GM18507 (cell line): ENCODE measurements around the gene CHODL.

Experiments used
- DNase-seq: peaks from one replicate; pipeline ENCODE4 v3.0.0; 2011; ENCODE audit warnings: low read depth; ENCODE audit not compliant: insufficient read length; ENCODE audit errors: extremely low spot score
- FAIRE-seq: peaks from 2 replicates; lab custom pipeline; 2011; peaks lifted over from hg19 to GRCh38; lab: Jason Lieb, UNC

Gene CHODL, protein sequence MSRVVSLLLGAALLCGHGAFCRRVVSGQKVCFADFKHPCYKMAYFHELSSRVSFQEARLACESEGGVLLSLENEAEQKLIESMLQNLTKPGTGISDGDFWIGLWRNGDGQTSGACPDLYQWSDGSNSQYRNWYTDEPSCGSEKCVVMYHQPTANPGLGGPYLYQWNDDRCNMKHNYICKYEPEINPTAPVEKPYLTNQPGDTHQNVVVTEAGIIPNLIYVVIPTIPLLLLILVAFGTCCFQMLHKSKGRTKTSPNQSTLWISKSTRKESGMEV

DNA sequence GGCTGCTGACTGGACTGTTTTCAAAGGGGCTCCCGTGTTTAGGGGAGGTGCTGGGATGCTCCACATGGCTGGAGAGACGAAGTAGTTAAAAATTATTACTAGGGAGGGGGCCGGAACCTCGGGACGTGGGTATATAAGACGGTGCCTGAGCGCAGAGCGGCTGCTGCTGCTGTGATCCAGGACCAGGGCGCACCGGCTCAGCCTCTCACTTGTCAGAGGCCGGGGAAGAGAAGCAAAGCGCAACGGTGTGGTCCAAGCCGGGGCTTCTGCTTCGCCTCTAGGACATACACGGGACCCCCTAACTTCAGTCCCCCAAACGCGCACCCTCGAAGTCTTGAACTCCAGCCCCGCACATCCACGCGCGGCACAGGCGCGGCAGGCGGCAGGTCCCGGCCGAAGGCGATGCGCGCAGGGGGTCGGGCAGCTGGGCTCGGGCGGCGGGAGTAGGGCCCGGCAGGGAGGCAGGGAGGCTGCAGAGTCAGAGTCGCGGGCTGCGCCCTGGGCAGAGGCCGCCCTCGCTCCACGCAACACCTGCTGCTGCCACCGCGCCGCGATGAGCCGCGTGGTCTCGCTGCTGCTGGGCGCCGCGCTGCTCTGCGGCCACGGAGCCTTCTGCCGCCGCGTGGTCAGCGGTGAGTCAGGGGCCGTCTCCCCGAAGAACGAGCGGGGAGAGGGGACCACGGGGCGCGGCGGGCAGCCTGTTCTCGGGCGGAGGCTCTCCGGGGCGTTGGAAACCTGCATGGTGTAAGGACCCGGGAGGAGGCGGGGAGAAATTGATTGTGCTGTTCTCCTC, at the start of gene CHODL:
Gene CHODL (plus strand): TSS at position 163 of the 793 bp plus-strand sequence. CDS start 391 bp downstream, at position 554.
- DNase-seq, result no peak
- no peak for FAIRE-seq

DNA sequence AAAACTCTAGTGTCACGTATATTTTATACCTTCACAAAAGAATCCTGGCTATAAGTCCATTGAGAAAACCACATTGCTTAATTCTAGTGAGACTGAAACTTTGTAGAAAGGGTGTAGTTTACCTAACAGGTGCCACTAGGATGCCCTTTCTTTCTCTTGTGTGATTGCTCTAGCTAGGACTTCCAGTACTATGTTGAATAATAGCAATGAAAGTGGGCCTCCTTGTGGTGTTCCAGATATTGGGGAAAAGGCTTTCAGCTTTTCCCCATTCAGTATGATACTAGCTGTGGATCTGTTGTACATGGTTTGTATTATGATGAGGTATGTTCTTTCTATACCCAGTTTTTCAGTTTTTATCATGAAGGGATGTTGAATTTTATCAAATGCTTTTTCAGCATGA, 39.7 kb upstream of the CHODL start:
- DNase-seq (no peak), FAIRE-seq (no peak)

GRCh38 chr21:18218331-18218730, 26.3 kb upstream of the CHODL start:
- DNase-seq (no peak), FAIRE-seq (no peak)

DNA sequence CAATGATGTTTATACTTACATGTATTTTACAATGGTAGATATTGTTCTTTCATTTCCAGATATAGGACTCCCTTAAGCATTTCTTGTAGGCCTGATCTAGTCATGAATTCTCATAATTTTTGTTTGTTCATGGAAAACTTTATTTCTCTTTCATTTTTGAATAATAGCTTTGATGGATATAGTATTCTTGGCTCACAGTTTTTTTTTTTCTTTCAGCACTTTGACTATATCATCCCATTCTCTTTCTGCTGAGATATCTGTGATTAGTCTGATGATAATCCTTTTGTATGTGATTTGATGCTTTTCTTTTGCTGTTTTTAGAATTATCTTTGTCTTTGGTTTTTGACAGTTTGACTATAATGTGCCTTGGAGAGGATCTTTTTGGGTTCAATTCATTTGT, 24.1 kb upstream of the CHODL start:
- DNase-seq (no peak), FAIRE-seq (no peak)

- no peak for FAIRE-seq
These were observed 22.3 kb upstream of the CHODL start for GRCh38 chr21:18222346-18222745.

DNA sequence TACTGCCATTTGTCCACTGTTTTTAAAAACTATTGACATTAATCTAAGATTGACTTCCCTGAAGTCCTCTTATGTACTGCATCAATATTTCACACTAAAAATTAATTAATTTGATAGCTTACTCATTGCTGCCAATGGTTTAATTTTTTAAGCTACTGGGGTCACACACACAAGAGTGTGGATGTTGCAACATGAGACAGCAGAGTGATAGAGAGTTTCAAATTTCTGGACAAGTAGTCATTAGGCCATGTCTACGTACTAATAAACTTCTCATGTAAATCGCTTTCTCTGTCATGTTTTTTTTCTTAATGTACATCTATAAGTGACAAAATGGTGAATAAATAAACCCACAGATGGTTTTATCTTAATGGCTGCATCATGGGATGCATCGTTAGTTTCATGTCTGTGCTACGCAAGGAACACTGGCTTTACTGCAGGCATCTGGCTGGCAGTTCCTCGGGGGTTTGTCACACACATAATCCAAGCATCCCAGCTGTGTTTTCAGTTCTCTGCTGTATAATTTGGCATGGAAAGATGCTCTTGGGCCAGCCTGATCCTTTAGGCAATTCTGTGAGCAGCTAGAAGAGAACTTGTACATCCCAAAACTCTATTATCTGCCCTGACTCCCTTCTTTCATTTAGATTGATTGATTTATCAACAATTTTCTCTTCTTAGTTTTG, 16.4 kb upstream of the CHODL start:
- FAIRE-seq, result no peak
- DNase-seq, result no peak

More at GRCh38 chr21:18222346-18222745, 22.3 kb upstream of the CHODL start:
- no peak for DNase-seq

GRCh38 chr21:18235545-18235944, 9.1 kb upstream of the CHODL start:
- DNase-seq, result no peak
- no peak for FAIRE-seq

DNA sequence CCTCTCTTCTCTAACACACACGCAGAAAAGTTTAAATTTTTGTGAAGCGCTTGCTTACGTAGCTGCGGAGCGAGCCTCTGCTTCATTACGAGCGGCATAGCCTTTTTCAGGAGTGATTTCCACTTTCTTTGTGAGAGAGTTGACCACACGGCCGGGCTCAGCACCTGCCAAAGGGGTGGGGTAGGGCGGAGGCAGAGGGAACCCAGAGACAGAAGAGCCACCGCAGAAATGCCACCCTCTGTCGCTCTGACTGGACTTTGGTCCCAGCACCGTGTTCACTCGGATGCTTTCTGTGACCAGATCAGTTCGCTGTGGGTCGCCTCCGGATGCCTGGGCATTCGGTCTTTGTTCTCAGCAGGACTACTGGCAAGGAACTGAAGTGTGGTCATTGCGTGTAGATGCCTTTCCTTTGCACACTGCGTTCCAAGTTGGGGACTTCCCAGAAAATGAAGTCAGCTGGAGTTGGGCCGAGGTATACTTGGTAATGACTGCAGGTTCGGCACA, 883 bp downstream of the CHODL start:
- FAIRE-seq (no peak), DNase-seq (no peak)

GRCh38 chr21:18248171-18248570, 3.5 kb downstream of the CHODL start:
- FAIRE-seq (no peak), DNase-seq (no peak)

DNA sequence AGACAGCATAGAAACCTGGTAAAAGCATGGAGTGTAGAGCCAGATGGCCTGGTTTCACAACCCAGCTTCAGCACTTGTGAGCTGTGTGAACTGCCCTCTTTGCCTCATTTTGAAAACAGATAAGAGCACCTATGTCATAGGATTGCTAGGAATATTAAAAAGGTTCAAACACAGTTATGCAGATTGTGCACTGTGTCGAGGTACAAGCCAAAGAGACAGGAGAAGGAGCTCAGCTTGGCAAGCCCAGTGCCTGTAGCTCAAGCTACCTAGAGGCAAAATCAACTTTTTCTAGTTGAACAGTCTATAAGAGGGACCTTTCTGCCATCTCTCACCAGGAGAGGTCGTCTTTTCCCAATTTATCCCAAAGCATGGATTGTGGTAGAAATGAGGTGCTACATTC, 5.0 kb downstream of the CHODL start:
- FAIRE-seq (no peak), DNase-seq (no peak)

DNA sequence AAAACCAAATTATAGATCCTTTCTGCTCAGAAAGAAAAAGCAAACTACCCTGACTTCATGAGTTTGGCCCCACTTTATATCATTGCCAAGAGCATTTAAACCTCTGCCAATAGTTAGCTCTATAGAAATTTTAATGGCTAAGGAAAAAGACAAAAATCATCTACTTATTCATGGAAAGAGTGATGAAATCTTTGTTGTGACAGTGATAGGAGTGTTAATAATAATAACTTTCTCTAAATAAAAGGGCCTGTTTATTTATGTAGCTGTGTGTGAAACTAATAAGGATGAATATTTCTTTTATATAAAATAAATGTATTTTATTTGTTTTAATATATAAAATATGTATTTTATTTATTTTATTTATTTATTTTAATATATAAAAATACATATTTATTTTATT, 6.4 kb downstream of the CHODL start:
- FAIRE-seq, result no peak
- DNase-seq, result no peak

DNA sequence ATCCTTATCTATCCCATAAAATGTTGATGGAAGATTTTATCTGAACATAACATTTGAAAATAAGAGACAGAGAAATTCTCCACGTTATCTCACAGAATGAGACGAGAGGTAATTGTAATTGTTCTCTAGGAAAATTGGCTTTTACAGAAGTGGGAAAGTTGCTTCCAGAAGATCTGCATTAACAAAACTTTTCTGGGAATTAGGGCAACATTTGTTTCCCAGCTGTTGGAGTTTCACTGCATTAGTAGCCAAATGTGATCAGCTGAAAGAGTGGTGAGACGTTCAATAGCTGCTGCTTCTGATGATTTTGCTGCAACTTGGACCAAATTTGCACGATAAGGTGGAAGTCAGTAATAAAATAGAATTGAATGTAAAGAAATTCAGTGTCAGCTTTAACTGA, 7.6 kb downstream of the CHODL start:
- no peak for FAIRE-seq
- DNase-seq, result no peak

GRCh38 chr21:18252680-18253079, 8.0 kb downstream of the CHODL start:
- DNase-seq, result no peak
- no peak for FAIRE-seq

DNA sequence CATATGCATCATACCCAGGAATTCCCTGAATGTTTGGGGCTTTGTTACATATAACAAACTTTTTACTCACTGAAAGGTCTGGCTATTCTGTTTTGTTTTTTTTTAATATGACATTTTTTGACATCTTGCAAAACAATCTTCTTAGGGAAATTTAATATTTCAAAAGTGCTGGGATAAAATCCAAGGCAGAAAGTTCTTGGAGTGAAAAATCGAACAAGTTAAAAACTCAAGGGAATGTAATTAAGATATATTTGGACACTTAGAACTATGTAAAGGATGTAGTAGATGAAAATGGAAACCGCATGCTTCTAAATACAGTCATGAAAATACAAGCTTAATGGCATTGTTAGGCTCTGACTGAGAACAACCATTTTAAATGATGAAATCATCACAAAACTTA, 8.6 kb downstream of the CHODL start:
- FAIRE-seq (no peak), DNase-seq (no peak)

DNA sequence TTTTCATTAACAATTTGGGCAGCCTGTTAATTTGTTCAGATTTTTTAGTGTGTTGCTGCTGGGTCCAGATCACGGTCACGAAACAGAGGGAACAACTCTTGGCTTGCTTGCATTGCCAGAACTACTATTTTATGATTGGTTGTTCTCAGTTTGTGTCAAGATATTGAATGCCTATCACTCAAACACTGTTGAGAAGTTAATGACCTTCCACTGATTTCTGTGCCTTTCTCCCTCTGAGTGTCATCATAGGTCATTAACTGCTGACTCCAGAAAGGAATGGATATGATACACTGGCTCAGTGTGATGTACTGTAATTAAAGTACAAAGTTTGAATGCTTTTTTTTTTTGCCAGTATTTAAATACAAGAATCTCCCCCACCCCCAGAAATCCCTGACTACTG, 9.2 kb downstream of the CHODL start:
- DNase-seq (no peak), FAIRE-seq (no peak)

DNA sequence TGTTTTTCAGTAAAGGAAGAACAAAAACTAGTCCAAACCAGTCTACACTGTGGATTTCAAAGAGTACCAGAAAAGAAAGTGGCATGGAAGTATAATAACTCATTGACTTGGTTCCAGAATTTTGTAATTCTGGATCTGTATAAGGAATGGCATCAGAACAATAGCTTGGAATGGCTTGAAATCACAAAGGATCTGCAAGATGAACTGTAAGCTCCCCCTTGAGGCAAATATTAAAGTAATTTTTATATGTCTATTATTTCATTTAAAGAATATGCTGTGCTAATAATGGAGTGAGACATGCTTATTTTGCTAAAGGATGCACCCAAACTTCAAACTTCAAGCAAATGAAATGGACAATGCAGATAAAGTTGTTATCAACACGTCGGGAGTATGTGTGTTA, 21.3 kb downstream of the CHODL start:
- FAIRE-seq (no peak), DNase-seq (no peak)

- DNase-seq (no peak), FAIRE-seq (no peak)
These were observed 22.9 kb downstream of the CHODL start for GRCh38 chr21:18267496-18267895.

DNA sequence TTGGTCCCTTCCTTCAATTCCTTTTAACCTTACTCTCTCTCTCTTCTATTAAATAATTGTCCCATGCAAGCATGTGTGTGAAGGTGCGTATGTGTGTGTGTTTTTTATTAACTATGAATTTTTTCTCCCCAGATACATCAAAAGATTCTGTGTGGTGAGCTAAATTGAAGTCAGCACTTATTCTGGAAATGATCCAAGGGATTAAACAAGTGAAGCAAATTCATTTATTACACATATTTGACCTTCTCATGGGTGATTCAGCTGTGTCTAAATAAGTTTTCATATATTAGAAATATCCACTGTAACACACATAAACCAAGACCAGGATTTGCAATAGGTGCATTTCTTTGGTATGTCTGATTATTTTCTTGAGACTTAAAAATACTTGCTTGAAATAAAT, 24.3 kb downstream of the CHODL start:
- FAIRE-seq, result no peak
- DNase-seq, result no peak

- DNase-seq (no peak), FAIRE-seq (no peak)
These were observed 25.2 kb downstream of the CHODL start for GRCh38 chr21:18269856-18270255.

- FAIRE-seq (no peak), DNase-seq (no peak)
These were observed 28.8 kb downstream of the CHODL start for GRCh38 chr21:18273400-18273799.
